GM12874 (cell line): ENCODE data around the gene CDH23.

ENCODE experiments used
- CTCF ChIP-seq: IDR thresholded peaks from 2 replicates; pipeline ENCODE4 v1.5.1; 2011; ENCODE audit warnings: low read depth, mild to moderate bottlenecking, control low read depth, low read length, moderate library complexity; ENCODE audit not compliant: insufficient read depth

The CDH23 gene

DNA sequence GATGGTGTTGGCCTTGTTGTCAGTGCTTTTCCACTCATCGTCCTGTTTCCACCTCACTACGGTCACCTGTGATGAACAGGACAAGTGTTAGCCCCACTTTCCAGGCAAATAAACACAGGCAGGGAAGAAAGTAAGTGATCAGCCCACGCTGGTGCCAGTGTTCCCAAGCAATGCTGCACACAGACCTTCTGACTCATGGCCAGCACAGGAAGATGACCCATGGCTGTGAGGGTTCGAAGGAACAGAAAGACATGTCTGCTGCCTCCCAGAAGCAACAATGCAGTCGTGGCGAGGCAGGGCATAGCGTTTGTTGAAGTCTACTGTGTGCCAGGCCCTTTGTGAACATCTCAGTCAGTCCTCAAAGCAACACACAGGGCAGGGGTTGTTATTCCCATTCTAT is 41.9 kb upstream of the CDH23 start:
- no peak for TF ChIP-seq CTCF

DNA sequence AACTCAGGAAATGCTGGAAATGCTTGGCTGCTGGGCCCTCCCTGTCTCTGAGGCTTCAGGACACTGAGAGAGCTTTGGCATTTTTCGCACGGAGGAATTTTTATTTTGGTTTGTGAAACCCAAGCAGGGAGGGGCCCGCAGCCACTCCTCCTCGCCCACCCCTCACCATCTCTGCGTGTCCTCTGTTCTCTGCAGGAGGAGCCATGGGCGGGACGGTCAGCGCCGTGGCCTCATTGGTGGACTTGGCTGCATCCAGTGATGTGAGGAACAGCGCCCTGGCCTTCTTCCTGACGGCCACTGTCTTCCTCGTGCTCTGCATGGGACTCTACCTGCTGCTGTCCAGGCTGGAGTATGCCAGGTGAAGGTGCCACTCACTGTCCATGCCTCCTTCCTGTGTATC is 40.8 kb upstream of the CDH23 start:
- TF ChIP-seq CTCF: no peak

GRCh38 chr10:71357792-71358265 is 38.9 kb upstream of the CDH23 start:
- no peak for TF ChIP-seq CTCF

- TF ChIP-seq CTCF: no peak
Observed at GRCh38 chr10:71358277-71358676, 38.4 kb upstream of the CDH23 start.

GRCh38 chr10:71359364-71360046 is 37.2 kb upstream of the CDH23 start:
- no peak for TF ChIP-seq CTCF

DNA sequence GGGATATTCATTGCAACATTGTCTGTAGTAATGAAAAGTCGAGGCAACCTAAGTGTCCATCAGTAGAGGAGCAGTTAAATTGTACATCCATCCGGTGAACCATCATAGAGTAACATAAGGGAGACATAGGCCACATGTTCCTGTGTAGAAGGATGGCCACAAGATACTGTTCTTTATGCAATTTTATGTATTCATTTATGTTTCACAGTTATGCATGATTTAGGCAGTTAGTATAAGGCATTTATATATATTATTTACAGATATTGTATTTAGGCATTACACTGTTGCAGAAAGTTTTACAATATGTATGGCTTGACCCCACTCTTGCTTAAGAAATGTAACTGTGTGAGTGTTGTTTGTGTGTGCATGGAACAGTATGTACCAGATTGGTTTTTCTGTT is 36.0 kb upstream of the CDH23 start:
- TF ChIP-seq CTCF: no peak

GRCh38 chr10:71361581-71361980 is 35.1 kb upstream of the CDH23 start:
- no peak for TF ChIP-seq CTCF
